K562 (cell line): ENCODE measurements around the gene SUSD3. TPM values are rescaled to one million over a fixed set of nuclear protein-coding genes. Genes with fewer than 3 reads are reported as not detected.

ENCODE experiments used
- ATF3 ChIP-seq, 2 experiments: fragments of 450-650 bp in 1 of 2; sonication (generic) in 1 of 2; formaldehyde crosslinking in 1 of 2; IDR thresholded peaks in 1 of 2; conservative IDR thresholded peaks in 1 of 2; 2 replicates each; pipeline versions ENCODE4 v1.6.1 to v1.8.1; 2016 to 2023; ENCODE audit warnings: mild to moderate bottlenecking in 2 of 2, moderate library complexity in 2 of 2, inconsistent platforms in 1 of 2, missing genetic modification reagents in 1 of 2
- CBX3 ChIP-seq, 2 experiments: IDR thresholded peaks; 1 replicate in 1 of 2; 2 replicates in 1 of 2; pipeline ENCODE4 v1.6.1; 2012; ENCODE audit warnings: inconsistent platforms in 2 of 2, low read length in 2 of 2, borderline replicate concordance in 1 of 2, control low read depth in 1 of 2
- CREBBP ChIP-seq: IDR thresholded peaks from one replicate; pipeline ENCODE4 v1.6.1; 2012; ENCODE audit warnings: low read depth, mild to moderate bottlenecking, control low read depth, inconsistent platforms, low read length
- HDAC8 ChIP-seq: fragments of 450-650 bp; IDR thresholded peaks from 2 replicates; pipeline ENCODE4 v1.6.1; 2016; ENCODE audit warnings: mild to moderate bottlenecking, missing genetic modification characterization, moderate library complexity, missing compliant biosample characterization
- MYBL2 ChIP-seq, 2 experiments: fragments of 450-650 bp in 1 of 2; sonication (generic) in 1 of 2; formaldehyde crosslinking in 1 of 2; IDR thresholded peaks; 2 replicates each; pipeline versions ENCODE4 v1.6.1 to v1.8.1; 2017 to 2022; ENCODE audit warnings: borderline replicate concordance in 1 of 2, inconsistent platforms in 1 of 2, low read depth in 1 of 2, mild to moderate bottlenecking in 1 of 2, missing genetic modification reagents in 1 of 2, moderate library complexity in 1 of 2
- NFATC3 ChIP-seq: fragments of 450-650 bp; IDR thresholded peaks from 2 replicates; pipeline ENCODE4 v1.6.1; 2017; ENCODE audit warnings: mild to moderate bottlenecking
- POLR2A ChIP-seq: fragments of 450-650 bp; conservative IDR thresholded peaks from 2 replicates; pipeline ENCODE4 v1.6.1; 2016
- RAD51 ChIP-seq: fragments of 450-650 bp; IDR thresholded peaks from 2 replicates; pipeline ENCODE4 v1.7.1; 2016; ENCODE audit warnings: low read depth, mild to moderate bottlenecking, borderline replicate concordance
- RBFOX2 ChIP-seq: fragments of 200-400 bp; formaldehyde crosslinking; IDR thresholded peaks from 2 replicates; pipeline ENCODE4 v1.6.1; 2017; ENCODE audit warnings: low read depth, mild to moderate bottlenecking, low read length, moderate library complexity
- RBM14 ChIP-seq: fragments of 200-400 bp; formaldehyde crosslinking; IDR thresholded peaks from 2 replicates; pipeline ENCODE4 v1.6.1; 2018; ENCODE audit warnings: low read depth, mild to moderate bottlenecking, low read length, moderate library complexity, borderline replicate concordance; ENCODE audit not compliant: insufficient read depth
- RHOXF2B ChIP-seq: fragments of 250-450 bp; sonication (Bioruptor Pico); conservative IDR thresholded peaks from 2 replicates; pipeline ENCODE4 v1.5.1; 2021
- SPI1 ChIP-seq: IDR thresholded peaks from 2 replicates; pipeline ENCODE4 v1.6.1; 2011; ENCODE audit warnings: low read depth, low read length, control low read depth, borderline replicate concordance
- TCF7 ChIP-seq: sonication (generic); IDR thresholded peaks from 2 replicates; pipeline ENCODE4 v1.6.1; 2016; ENCODE audit warnings: antibody characterized with exemption, borderline replicate concordance
- TEAD4 ChIP-seq, 2 experiments: sonication (generic) in 1 of 2; formaldehyde crosslinking in 1 of 2; IDR thresholded peaks; 2 replicates each; pipeline versions ENCODE4 v1.6.1 to v1.8.0; 2012 to 2022; ENCODE audit warnings: borderline replicate concordance in 1 of 2, inconsistent platforms in 1 of 2, low read length in 1 of 2, mild to moderate bottlenecking in 1 of 2, missing genetic modification reagents in 1 of 2
- VEZF1 ChIP-seq: fragments of 200-800 bp; sonication (Bioruptor generic); IDR thresholded peaks from 2 replicates; pipeline ENCODE4 v1.6.1; 2017; ENCODE audit warnings: missing genetic modification characterization, missing compliant biosample characterization
- ZNF449 ChIP-seq: fragments of 250-450 bp; sonication (Bioruptor Pico); IDR thresholded peaks from 2 replicates; pipeline ENCODE4 v1.8.0; 2022; ENCODE audit warnings: moderate library complexity, mild to moderate bottlenecking, inconsistent platforms
- ZNF592 ChIP-seq: fragments of 450-650 bp; IDR thresholded peaks from 2 replicates; pipeline ENCODE4 v1.6.1; 2017; ENCODE audit warnings: antibody characterized with exemption, mild to moderate bottlenecking
- polyA plus RNA-seq, 8 experiments: library from polyadenylated mRNA; depleted of rRNA in 4 of 8; stranded (reverse) in 5 of 8; unstranded in 3 of 8; fragments of >200 nt; fragmentation: Nextera tagmentation in 2 of 8; fragmentation: Illumina TruSeq in 1 of 8; extraction: Ambion mirVana in 2 of 8; extraction: Trizol in 1 of 8; gene quantifications; 2 replicates each; pipeline versions ENCODE4 v1.2.1 to v1.2.3, GENCODE V29; 2011 to 2014; ENCODE audit warnings: inconsistent platforms in 1 of 8, missing spikeins in 1 of 8
- total RNA-seq, 7 experiments: library from RNA; depleted of rRNA in 6 of 7; stranded (reverse); fragments of >200 nt in 6 of 7; fragmentation: Illumina TruSeq in 2 of 7; extraction: Trizol in 2 of 7; gene quantifications; 2 replicates each; pipeline versions ENCODE4 v1.2.1 to v1.2.3, GENCODE V29; 2011 to 2021; ENCODE audit warnings: low replicate concordance in 1 of 7

Gene SUSD3
- total and polyA plus RNA-seq, 9 of the 15 experiments (the other 6 are each of a cell fraction or from before 2014, with no cell fraction given), result 1.3 to 21.7 (median 11.4) TPM

- TF ChIP-seq RAD51 (0 out of 2 replicates have a peak, but pooled peaks have one; percentile 34), MYBL2 (IDR thresholded peaks at IDR 0.05; ENCODE audit: low read depth) (no peak), MYBL2 (CRISPR knock-in tag; IDR thresholded peaks at IDR 0.05; ENCODE audit: borderline replicate concordance) (no peak), CREBBP (no peak), SPI1 (no peak), RBM14 (no peak), VEZF1 (CRISPR knock-in tag) (no peak), ATF3 (IDR thresholded peaks at IDR 0.05) (peak; percentile 57; the same call in 1 of the 2 replicates), ATF3 (CRISPR knock-in tag; conservative IDR thresholded peaks at IDR 0.05) (no peak), TEAD4 (IDR thresholded peaks at IDR 0.05; ENCODE audit: low read length) (no peak), TEAD4 (CRISPR knock-in tag; IDR thresholded peaks at IDR 0.05; ENCODE audit: borderline replicate concordance) (no peak), NFATC3 (no peak), ZNF592 (peak; percentile 28; the same call in 1 of the 2 replicates), POLR2A (no peak), RHOXF2B (no peak), RBFOX2 (no peak), CBX3 (IDR thresholded peaks at IDR 0.05; ENCODE audit: borderline replicate concordance in 1 of 2, low read length in 2 of 2) (no peak), ZNF449 (CRISPR knock-in tag) (0 out of 2 replicates have a peak, but pooled peaks have one; percentile 43), TCF7 (no peak), HDAC8 (tag) (0 out of 2 replicates have a peak, but pooled peaks have one; percentile 13)
Observed at GRCh38 chr9:93066978-93067603, 8.6 kb downstream of the SUSD3 start (continued).
